ENCODE results near the gene RLN3. TPM values are rescaled to one million over a fixed set of nuclear protein-coding genes. Genes with fewer than 3 reads are reported as not detected.

The RLN3 gene
- polyA plus RNA-seq, 1 of the 3 experiments (the other 2 are of a cell fraction) = not detected

DNA sequence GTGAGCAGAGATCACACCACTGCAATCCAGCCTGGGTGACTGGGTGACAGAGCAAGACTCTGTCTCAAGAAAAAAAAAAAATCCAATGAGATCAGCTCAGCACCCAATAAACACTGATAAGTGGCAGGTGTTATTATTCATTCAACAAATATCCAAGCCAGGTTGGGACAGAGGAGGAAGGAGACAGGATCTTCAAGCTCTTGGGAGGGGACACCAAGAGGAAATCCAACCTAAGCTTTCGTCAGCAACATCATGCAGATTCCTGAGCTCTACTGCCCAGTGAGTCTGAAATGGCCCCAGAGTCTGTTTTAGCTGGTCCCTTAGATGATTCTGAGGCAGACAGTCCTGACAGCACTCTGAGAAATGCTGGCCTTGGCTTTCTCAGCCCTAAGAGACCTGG, 29.5 kb upstream of the RLN3 start:
- Histone ChIP-seq H3K4me1 (ENCODE audit: control insufficient read depth in 1 of 2, insufficient read depth in 2 of 2, low read depth in 1 of 2, low read length in 1 of 2) (peaks cover 0 to 11% of the 10 kb centered on the region in 2 experiments; a peak in 1 of 4 replicates), H3K9ac (no peak overlapping the region), H3K36me3 (replicated peaks in 1 of 2; ENCODE audit: control insufficient read depth in 1 of 2, insufficient read depth in 2 of 2, low read length in 1 of 2) (peaks cover 0 to 16% of the 10 kb centered on the region in 2 experiments), H3K9me3 (peaks cover 10% of the 10 kb centered on the region; the same call in 1 of the 2 replicates), H3K27ac (ENCODE audit: low read depth in 2 of 2, low read length in 1 of 2) (no peak overlapping the region), H3K79me2 (ENCODE audit: insufficient read depth) (peaks cover 6% of the 10 kb centered on the region; the same call in 1 of the 2 replicates), H3K4me2 (no peak overlapping the region), H3K4me3 (ENCODE audit: low read depth in 2 of 2, low read length in 1 of 2) (no peak overlapping the region), H4K20me1 (ENCODE audit: insufficient read depth) (no peaks in the 10 kb centered on the region), H2AFZ (ENCODE audit: low read depth) (no peak overlapping the region), H3K9me2 (no peaks in the 10 kb centered on the region), H3F3A (replicated peaks; ENCODE audit: insufficient read depth) (no peaks in the 10 kb centered on the region), H3K27me3 (ENCODE audit: insufficient read depth) (no peaks in the 10 kb centered on the region)
- TF ChIP-seq TEAD4 (IDR thresholded peaks at IDR 0.05; ENCODE audit: borderline replicate concordance, insufficient read depth) (no peak), YY1 (IDR thresholded peaks at IDR 0.05; ENCODE audit: low read depth) (no peak), GATA2 (CRISPR knock-in tag; IDR thresholded peaks at IDR 0.05) (no peak), TCF12 (IDR thresholded peaks at IDR 0.05) (no peak), USF1 (IDR thresholded peaks at IDR 0.05; ENCODE audit: borderline replicate concordance, low read depth) (no peak), JUND (IDR thresholded peaks at IDR 0.05) (no peak), RFX5 (IDR thresholded peaks at IDR 0.05; ENCODE audit: low read length) (no peak), NFIC (IDR thresholded peaks at IDR 0.05; ENCODE audit: borderline replicate concordance) (no peak), EZH2phosphoT487 (IDR thresholded peaks at IDR 0.05; ENCODE audit: borderline replicate concordance, low read depth) (no peak), FOSL2 (IDR thresholded peaks at IDR 0.05; ENCODE audit: borderline replicate concordance, low read depth) (no peak), PBX3 (IDR thresholded peaks at IDR 0.05) (no peak), RCOR1 (IDR thresholded peaks at IDR 0.05; ENCODE audit: low read length) (no peak)
- TF ChIP-seq, protein P1, sequence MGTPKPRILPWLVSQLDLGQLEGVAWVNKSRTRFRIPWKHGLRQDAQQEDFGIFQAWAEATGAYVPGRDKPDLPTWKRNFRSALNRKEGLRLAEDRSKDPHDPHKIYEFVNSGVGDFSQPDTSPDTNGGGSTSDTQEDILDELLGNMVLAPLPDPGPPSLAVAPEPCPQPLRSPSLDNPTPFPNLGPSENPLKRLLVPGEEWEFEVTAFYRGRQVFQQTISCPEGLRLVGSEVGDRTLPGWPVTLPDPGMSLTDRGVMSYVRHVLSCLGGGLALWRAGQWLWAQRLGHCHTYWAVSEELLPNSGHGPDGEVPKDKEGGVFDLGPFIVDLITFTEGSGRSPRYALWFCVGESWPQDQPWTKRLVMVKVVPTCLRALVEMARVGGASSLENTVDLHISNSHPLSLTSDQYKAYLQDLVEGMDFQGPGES (IDR thresholded peaks at IDR 0.05; ENCODE audit: low read depth, low read length) = no peak
- TF ChIP-seq, protein P2, sequence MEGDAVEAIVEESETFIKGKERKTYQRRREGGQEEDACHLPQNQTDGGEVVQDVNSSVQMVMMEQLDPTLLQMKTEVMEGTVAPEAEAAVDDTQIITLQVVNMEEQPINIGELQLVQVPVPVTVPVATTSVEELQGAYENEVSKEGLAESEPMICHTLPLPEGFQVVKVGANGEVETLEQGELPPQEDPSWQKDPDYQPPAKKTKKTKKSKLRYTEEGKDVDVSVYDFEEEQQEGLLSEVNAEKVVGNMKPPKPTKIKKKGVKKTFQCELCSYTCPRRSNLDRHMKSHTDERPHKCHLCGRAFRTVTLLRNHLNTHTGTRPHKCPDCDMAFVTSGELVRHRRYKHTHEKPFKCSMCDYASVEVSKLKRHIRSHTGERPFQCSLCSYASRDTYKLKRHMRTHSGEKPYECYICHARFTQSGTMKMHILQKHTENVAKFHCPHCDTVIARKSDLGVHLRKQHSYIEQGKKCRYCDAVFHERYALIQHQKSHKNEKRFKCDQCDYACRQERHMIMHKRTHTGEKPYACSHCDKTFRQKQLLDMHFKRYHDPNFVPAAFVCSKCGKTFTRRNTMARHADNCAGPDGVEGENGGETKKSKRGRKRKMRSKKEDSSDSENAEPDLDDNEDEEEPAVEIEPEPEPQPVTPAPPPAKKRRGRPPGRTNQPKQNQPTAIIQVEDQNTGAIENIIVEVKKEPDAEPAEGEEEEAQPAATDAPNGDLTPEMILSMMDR (IDR thresholded peaks at IDR 0.05) = no peak
- TF ChIP-seq, protein P3, sequence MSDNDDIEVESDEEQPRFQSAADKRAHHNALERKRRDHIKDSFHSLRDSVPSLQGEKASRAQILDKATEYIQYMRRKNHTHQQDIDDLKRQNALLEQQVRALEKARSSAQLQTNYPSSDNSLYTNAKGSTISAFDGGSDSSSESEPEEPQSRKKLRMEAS (IDR thresholded peaks at IDR 0.05; ENCODE audit: low read depth) = no peak
- TF ChIP-seq, protein P4, sequence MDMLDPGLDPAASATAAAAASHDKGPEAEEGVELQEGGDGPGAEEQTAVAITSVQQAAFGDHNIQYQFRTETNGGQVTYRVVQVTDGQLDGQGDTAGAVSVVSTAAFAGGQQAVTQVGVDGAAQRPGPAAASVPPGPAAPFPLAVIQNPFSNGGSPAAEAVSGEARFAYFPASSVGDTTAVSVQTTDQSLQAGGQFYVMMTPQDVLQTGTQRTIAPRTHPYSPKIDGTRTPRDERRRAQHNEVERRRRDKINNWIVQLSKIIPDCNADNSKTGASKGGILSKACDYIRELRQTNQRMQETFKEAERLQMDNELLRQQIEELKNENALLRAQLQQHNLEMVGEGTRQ (IDR thresholded peaks at IDR 0.05; ENCODE audit: borderline replicate concordance, low read depth, low read length) = no peak
- POLR2A ChIA-PET = interaction anchor here (0.8 kb wide), 1 partner anchor 17 kb away, joined by 3 read pairs; no protein-coding TSS in a partner anchor
- CTCF ChIA-PET = interaction anchor here (0.9 to 2.1 kb wide), 5 partner anchors 33 to 74 kb away, joined by 3 to 5 read pairs (median 4); partner anchors contain the start of genes IL27RA and MISP3
- DNase-seq = no peak
- 83% methylated on average over 1 of the region's 1 CpG for WGBS (ENCODE audit: low lambda C conversion rate)
